ENCODE data around the gene PLEKHG2.

The PLEKHG2 gene

DNA sequence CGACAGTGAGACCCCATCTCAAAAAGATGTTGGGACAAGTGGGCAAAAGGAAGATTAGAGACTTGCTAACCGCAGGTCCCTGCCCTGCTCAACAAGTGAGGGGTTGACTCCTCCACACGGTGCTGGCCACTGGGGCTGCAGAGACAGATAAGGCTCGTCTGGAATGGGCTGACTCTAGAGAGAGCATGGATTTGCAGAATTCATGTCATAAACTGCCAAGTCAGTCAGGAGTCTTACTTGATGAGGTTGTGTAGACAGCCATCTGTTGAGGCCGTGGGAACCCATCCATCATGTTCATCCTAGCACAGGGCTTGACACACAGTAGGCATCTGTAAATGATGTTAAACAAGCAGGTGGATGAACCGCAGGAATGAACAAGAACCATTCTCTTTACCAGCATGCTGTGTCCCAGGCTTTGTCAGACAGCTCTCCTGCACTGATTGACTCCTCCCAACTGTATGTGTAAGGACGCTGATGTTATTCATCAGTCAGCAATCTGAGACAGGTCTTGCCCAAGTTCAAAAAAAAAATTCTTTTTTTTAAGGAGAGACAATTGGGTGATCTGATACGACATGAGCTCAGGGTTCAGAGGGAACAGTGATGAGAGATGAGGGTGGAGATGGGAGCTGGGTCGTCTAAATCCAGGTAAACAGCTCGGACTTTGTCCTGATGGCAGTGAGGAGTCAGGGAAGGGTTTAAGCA lies 30.4 kb upstream of the PLEKHG2 start:
- H3K27ac ChIP-seq = no peak overlapping the region

DNA sequence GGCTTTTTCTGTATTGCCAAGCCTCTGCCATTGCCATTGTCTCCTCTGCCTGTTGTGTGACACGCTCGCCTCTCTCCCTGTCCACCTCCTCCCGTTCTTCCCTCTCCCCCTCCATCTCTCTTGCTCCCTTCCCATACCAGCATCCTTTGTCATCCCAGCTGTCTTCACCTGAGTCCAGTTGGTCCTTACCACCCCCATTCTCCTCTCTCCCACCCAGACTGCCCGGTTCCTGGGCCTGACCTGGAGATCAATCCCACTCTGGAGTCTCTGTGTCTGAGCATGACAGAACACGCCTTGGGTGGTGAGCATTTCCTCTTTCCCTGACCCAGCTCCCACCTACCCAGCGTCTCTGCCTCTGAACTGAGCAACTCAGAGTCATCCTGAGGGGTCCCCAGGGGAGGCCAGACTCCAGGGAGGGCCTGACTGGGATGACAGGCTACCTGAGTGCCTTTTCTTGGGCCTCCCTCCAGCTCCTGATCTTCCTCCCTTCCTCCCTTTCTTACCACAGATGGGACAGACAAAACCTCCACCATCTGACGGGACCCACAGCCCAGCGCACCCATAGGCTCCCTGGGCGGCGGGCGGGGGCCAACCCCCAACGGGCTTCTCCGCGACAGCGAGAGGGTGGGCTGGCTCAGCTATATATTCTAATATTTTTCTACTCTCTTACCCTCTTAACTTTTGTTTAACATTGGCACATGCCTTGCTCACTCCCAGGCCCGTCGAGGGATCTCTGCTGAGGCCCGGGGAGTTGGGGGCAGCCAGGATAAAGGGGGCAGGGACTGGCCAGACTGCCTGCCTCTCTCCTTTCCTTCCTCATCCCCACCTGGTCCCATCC lies 29.3 kb upstream of the PLEKHG2 start:
- TF ChIP-seq, protein P1, sequence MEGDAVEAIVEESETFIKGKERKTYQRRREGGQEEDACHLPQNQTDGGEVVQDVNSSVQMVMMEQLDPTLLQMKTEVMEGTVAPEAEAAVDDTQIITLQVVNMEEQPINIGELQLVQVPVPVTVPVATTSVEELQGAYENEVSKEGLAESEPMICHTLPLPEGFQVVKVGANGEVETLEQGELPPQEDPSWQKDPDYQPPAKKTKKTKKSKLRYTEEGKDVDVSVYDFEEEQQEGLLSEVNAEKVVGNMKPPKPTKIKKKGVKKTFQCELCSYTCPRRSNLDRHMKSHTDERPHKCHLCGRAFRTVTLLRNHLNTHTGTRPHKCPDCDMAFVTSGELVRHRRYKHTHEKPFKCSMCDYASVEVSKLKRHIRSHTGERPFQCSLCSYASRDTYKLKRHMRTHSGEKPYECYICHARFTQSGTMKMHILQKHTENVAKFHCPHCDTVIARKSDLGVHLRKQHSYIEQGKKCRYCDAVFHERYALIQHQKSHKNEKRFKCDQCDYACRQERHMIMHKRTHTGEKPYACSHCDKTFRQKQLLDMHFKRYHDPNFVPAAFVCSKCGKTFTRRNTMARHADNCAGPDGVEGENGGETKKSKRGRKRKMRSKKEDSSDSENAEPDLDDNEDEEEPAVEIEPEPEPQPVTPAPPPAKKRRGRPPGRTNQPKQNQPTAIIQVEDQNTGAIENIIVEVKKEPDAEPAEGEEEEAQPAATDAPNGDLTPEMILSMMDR (conservative IDR thresholded peaks at IDR 0.05) = no peak
- TF ChIP-seq ZFX (IDR thresholded peaks at IDR 0.05) = no peak
- no peak overlapping the region for H3K27ac ChIP-seq

More for the DNA sequence above, 30.4 kb upstream of the PLEKHG2 start:
- TF ChIP-seq ZFX (IDR thresholded peaks at IDR 0.05) = no peak
- TF ChIP-seq, protein P1 (conservative IDR thresholded peaks at IDR 0.05) = no peak

DNA sequence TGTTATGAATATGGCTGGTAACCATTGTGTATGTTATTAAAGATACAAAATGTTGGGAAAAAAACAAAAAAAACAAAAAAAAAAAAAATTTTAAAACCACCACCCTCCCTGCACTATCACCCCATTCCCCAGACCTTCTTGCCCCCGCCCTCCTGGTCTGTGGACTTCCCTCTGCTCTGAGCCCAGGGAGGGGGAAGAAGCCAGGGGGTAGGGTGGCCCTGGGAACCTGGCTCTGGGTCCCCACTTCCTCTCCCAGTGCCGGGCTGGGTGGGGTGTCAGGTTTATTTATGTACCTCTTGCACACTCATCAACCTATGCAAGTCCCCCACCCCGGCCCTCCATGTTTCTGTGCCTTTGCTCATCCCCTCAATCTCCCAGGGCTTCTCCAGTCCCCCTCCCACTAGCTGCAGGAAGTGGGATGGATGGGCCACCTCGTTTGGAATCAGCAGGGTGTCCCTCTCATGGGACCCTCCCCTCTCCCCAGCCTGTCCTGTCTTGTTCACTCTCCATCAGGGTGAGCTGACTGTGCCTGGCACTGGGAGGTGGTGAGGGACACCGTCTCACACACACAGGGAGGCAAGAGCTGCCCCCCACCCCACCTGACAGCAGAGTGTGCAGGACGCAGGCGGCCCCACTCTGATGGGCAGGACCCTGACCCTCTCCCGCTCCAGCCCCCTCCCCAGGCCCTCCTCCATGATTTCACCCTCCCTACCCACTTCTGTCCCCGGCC lies 27.5 kb upstream of the PLEKHG2 start:
- no peak overlapping the region for H3K27ac ChIP-seq
- no peak for TF ChIP-seq ZFX (IDR thresholded peaks at IDR 0.05)
- TF ChIP-seq, protein P1 (conservative IDR thresholded peaks at IDR 0.05) = no peak

DNA sequence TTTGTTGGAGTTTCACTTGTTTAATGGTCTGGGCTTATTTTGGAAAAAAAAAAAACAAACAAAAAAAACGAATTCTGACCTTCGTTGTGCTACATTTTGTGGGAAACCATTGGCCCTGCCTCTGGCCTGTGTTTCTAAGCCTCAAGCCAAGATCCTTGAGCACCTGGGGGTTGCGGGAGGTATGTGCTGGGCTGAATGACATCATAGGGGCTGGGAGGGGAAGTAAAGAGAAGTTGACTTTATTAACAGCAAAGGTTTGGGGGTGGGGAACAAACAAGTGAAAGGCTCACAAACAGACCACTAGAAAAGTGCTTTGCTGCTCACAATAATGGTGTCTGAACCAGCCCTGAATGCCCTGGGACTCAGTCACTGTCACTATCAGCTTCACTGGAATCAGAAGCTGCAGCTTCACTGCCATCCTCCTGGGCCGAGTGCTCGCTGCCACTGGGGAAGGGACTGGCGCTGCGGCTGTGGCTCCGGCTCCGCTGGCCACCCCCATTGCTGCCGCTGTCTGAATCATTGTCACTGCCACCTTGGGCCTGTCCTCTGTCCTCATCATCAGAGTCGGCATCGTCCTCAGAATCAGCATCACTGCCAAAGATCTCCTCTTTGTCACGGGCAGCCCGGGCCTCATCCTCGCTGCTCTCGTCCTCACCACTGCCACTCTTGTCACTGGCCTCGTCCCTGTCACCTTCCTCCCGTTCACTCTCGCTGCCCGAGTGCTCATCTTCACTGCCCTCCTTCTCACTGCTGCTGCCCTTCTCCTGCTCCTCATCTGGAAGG lies 26.6 kb upstream of the PLEKHG2 start:
- H3K27ac ChIP-seq = no peak overlapping the region
- TF ChIP-seq ZFX (IDR thresholded peaks at IDR 0.05) = no peak
- TF ChIP-seq, protein P1 (conservative IDR thresholded peaks at IDR 0.05) = no peak

DNA sequence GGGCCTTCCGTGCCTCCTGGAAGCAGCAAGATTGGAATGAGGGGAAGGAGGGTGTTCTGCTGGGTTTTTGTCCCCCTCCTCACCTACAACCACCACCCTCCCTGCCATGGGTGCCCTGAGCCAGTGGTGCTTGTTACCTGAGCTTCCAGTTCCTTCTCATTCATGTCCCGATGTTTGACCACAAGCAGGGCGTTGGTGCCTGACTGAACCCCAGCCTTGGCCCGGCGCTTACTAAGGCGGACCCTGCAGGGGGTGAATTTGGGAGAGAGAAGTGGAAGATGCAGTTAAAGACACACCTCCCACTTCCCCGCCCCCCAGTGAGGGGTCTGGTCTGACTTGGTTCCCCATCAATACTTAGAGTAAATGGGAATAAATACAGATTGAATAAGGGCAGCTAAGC lies 25.9 kb upstream of the PLEKHG2 start:
- TF ChIP-seq, protein P1 (conservative IDR thresholded peaks at IDR 0.05) = no peak
- no peak for TF ChIP-seq ZFX (IDR thresholded peaks at IDR 0.05)
- no peak overlapping the region for H3K27ac ChIP-seq

DNA sequence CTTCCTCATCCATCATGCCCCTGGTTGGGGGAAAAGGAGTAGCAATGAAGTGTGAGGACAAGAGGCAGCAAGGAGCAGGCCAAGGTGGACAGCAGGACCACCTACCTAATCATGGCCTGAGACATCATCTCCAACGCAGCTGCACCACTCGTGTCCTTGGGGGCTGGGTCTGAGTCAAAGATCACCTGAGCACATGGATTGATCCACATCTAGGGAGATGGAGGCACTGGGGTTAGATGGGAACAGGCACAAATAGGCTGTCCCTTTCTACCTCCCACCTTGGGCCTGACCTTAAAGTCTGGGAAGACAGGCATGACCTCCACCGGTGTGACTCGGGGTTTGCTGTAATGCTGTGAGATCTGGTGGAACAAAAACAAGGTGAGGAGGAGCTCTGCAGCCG lies 23.8 kb upstream of the PLEKHG2 start:
- TF ChIP-seq, protein P1 (conservative IDR thresholded peaks at IDR 0.05) = no peak
- TF ChIP-seq ZFX (IDR thresholded peaks at IDR 0.05) = no peak
- no peak overlapping the region for H3K27ac ChIP-seq

Data from C4-2B (cell line).